Nephron (organoid): Measurements from ENCODE around the gene LMBRD1.

Experiments used
- H3K27ac Mint-ChIP-seq, 3 experiments: 2 replicates each; pipeline ENCODE4 v1.8.0; 2020; ENCODE audit warnings: mixed read lengths in 3 of 3, mild to moderate bottlenecking in 2 of 3, moderate library complexity in 1 of 3
- H3K27me3 Mint-ChIP-seq: 2 replicates; pipeline ENCODE4 v1.8.0; 2021; ENCODE audit warnings: low read depth, mild to moderate bottlenecking, moderate library complexity, mixed read lengths
- H3K36me3 Mint-ChIP-seq: 2 replicates; pipeline ENCODE4 v1.8.0; 2020; ENCODE audit warnings: low read depth, mixed read lengths
- H3K4me1 Mint-ChIP-seq: 2 replicates; pipeline ENCODE4 v1.8.0; 2020; ENCODE audit warnings: mixed read lengths
- H3K4me3 Mint-ChIP-seq, 3 experiments: 2 replicates each; pipeline ENCODE4 v1.8.0; 2020; ENCODE audit warnings: mild to moderate bottlenecking in 3 of 3, mixed read lengths in 3 of 3, moderate library complexity in 2 of 3
- H3K9me3 Mint-ChIP-seq: 2 replicates; pipeline ENCODE4 v1.8.0; 2020; ENCODE audit warnings: mixed read lengths
- TF ChIP-seq, protein P1 (sequence below), 3 experiments: fragments of 200-600 bp; sonication (generic); IDR thresholded peaks; one replicate each; pipeline ENCODE4 v1.5.0; 2021; ENCODE audit warnings: antibody characterized with exemption in 3 of 3; ENCODE audit not compliant: unreplicated experiment in 3 of 3

The LMBRD1 gene

GRCh38 chr6:69819138-69819537, 22.3 kb upstream of the LMBRD1 start:
- no peaks in the 10 kb centered on the region for H3K36me3 Mint-ChIP-seq

DNA sequence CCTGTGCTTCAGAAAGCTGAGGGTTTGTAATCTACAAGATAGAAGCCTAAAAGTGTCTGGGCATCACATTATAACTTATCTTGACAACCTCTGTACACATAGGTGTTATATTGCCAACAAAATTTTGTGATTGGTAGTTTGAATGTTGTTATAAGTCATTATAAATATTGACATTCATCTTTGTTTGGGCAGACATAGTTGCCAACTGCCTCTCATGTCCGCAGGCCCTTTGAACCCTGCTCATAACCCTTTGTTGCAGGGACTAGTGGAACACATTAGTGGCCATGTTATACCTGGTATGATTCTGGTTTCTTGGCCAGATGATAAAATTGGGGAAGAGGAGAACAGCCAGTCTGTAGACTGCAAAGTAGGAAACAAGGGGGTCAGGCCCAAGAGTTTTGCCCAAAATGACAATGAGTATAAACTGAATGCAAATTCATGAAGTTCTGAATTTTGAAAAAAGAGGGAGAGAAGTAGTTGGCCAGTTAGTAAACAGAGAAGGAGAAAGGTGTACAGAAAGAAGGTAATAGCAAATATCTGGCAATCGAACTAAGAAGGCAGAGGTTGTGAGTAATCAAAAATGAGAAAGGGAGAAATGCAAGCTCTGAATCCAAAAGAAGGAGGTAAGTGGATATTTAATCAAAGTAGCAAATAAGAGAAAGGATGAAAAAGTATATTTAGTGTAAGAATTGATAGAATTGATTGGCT, 21.6 kb upstream of the LMBRD1 start:
- Mint-ChIP-seq H3K4me3 (no peak overlapping the region), H3K27me3 (no peaks in the 10 kb centered on the region), H3K9me3 (no peaks in the 10 kb centered on the region)

More at GRCh38 chr6:69819138-69819537, 22.3 kb upstream of the LMBRD1 start:
- no peaks in the 10 kb centered on the region for H3K27me3 Mint-ChIP-seq
- no peak overlapping the region for H3K4me3 Mint-ChIP-seq
- no peaks in the 10 kb centered on the region for H3K9me3 Mint-ChIP-seq
- H3K27ac Mint-ChIP-seq, result no peak overlapping the region
- TF ChIP-seq, protein P1, sequence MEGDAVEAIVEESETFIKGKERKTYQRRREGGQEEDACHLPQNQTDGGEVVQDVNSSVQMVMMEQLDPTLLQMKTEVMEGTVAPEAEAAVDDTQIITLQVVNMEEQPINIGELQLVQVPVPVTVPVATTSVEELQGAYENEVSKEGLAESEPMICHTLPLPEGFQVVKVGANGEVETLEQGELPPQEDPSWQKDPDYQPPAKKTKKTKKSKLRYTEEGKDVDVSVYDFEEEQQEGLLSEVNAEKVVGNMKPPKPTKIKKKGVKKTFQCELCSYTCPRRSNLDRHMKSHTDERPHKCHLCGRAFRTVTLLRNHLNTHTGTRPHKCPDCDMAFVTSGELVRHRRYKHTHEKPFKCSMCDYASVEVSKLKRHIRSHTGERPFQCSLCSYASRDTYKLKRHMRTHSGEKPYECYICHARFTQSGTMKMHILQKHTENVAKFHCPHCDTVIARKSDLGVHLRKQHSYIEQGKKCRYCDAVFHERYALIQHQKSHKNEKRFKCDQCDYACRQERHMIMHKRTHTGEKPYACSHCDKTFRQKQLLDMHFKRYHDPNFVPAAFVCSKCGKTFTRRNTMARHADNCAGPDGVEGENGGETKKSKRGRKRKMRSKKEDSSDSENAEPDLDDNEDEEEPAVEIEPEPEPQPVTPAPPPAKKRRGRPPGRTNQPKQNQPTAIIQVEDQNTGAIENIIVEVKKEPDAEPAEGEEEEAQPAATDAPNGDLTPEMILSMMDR (IDR thresholded peaks at IDR 0.05; ENCODE audit: unreplicated experiment in 3 of 3), result no peak
- H3K4me1 Mint-ChIP-seq, result peaks cover 8% of the 10 kb centered on the region

DNA sequence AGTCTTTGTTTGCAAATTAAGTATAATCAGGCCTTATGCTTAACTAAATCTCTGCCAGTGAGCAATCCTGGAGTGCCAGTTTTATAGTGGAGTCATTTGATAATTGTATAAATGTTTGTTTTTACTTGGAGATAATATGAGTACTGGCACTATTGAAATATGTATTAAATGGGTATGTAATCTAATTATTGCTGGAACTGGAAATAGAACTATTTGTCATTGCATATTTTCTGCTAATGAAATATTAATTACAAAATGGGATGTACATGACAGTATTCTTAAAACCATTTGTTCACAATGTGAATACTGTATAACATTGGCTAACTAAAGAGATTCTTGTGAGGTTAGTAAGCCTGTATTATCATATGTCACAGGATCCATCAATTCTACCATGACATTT, 20.5 kb upstream of the LMBRD1 start:
- Mint-ChIP-seq H3K4me3 (no peak overlapping the region), H3K4me1 (peaks cover 8% of the 10 kb centered on the region), H3K9me3 (no peaks in the 10 kb centered on the region), H3K36me3 (no peaks in the 10 kb centered on the region), H3K27me3 (no peaks in the 10 kb centered on the region), H3K27ac (no peak overlapping the region)
- TF ChIP-seq, protein P1 (IDR thresholded peaks at IDR 0.05; ENCODE audit: unreplicated experiment in 3 of 3), result no peak

More for the DNA sequence above, 21.6 kb upstream of the LMBRD1 start:
- no peak overlapping the region for H3K27ac Mint-ChIP-seq
- TF ChIP-seq, protein P1 (IDR thresholded peaks at IDR 0.05; ENCODE audit: unreplicated experiment in 3 of 3), result no peak
- no peaks in the 10 kb centered on the region for H3K36me3 Mint-ChIP-seq
- peaks cover 8% of the 10 kb centered on the region for H3K4me1 Mint-ChIP-seq

- Mint-ChIP-seq H3K36me3 (no peaks in the 10 kb centered on the region), H3K27ac (peak overlapping the region in 2 of 3 experiments; percentile 64 to 70), H3K9me3 (no peaks in the 10 kb centered on the region), H3K27me3 (peaks cover 1% of the 10 kb centered on the region), H3K4me3 (no peak overlapping the region), H3K4me1 (peaks cover 8% of the 10 kb centered on the region)
- TF ChIP-seq, protein P1 (IDR thresholded peaks at IDR 0.05; ENCODE audit: unreplicated experiment in 3 of 3), result no peak
Measured at GRCh38 chr6:69816569-69816968, 19.8 kb upstream of the LMBRD1 start.

- Mint-ChIP-seq H3K36me3 (no peaks in the 10 kb centered on the region), H3K27me3 (peaks cover 4% of the 10 kb centered on the region), H3K9me3 (no peaks in the 10 kb centered on the region), H3K27ac (peak overlapping the region; percentile 18 to 70 (median 64)), H3K4me3 (no peak overlapping the region), H3K4me1 (peaks cover 8% of the 10 kb centered on the region)
- TF ChIP-seq, protein P1 (IDR thresholded peaks at IDR 0.05; ENCODE audit: unreplicated experiment in 3 of 3), result no peak
Measured at GRCh38 chr6:69816026-69816425, 19.2 kb upstream of the LMBRD1 start.

- peaks cover 4% of the 10 kb centered on the region for H3K27me3 Mint-ChIP-seq
- peak overlapping the region; percentile 8 to 25 (median 16) for H3K27ac Mint-ChIP-seq
- H3K4me1 Mint-ChIP-seq, result peaks cover 8% of the 10 kb centered on the region
- H3K36me3 Mint-ChIP-seq, result no peaks in the 10 kb centered on the region
- H3K4me3 Mint-ChIP-seq, result no peak overlapping the region
- no peaks in the 10 kb centered on the region for H3K9me3 Mint-ChIP-seq
- TF ChIP-seq, protein P1 (IDR thresholded peaks at IDR 0.05; ENCODE audit: unreplicated experiment in 3 of 3), result no peak
Measured at GRCh38 chr6:69813508-69813907, 16.7 kb upstream of the LMBRD1 start.
